Ovary (tissue), 3 donors: ENCODE data around the gene EPHA5.

Experiments
- EP300 ChIP-seq: sonication (generic); formaldehyde crosslinking; IDR thresholded peaks from one replicate; pipeline ENCODE4 v1.6.1; 2017; ENCODE audit warnings: antibody characterized with exemption
- POLR2A ChIP-seq: fragments of 450-650 bp; IDR thresholded peaks from one replicate; pipeline ENCODE4 v1.6.1; 2017; ENCODE audit warnings: antibody characterized with exemption, mild to moderate bottlenecking, moderate library complexity
- TF ChIP-seq, protein P1 (sequence below), 3 donors: fragments of 450-650 bp in 2 of 3; fragments of 200-600 bp in 1 of 3; IDR thresholded peaks; one replicate each; pipeline versions ENCODE4 v1.5.1 to v1.8.0; 2016 to 2022; ENCODE audit warnings: antibody characterized with exemption in 3 of 3, mild to moderate bottlenecking in 1 of 3
- donor health status: DM: no; HTN: no; CAD: no.

DNA sequence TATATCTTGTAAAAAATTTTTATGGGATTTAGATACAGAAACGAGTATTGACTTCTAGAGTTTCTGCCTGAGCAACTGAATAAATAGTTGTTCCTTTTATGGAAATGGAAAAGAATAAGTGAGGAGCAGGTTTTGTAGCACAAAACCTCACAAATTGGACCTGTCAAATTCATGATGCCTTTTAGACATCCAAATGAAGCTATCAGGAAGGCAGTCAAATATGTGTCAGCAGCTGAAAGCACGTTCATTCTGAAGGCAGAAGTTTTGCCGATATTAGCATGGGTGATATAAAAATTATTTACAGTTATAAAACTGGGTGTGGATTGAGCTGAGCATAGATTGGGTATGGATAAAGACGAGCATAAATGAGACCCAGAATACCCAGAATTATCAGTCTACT, 374.0 kb downstream of the EPHA5 start:
- TF ChIP-seq, protein P1, sequence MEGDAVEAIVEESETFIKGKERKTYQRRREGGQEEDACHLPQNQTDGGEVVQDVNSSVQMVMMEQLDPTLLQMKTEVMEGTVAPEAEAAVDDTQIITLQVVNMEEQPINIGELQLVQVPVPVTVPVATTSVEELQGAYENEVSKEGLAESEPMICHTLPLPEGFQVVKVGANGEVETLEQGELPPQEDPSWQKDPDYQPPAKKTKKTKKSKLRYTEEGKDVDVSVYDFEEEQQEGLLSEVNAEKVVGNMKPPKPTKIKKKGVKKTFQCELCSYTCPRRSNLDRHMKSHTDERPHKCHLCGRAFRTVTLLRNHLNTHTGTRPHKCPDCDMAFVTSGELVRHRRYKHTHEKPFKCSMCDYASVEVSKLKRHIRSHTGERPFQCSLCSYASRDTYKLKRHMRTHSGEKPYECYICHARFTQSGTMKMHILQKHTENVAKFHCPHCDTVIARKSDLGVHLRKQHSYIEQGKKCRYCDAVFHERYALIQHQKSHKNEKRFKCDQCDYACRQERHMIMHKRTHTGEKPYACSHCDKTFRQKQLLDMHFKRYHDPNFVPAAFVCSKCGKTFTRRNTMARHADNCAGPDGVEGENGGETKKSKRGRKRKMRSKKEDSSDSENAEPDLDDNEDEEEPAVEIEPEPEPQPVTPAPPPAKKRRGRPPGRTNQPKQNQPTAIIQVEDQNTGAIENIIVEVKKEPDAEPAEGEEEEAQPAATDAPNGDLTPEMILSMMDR (IDR thresholded peaks at IDR 0.05), result no peak
- TF ChIP-seq EP300, result no peak
- TF ChIP-seq POLR2A, result no peak
